ENCODE results near the gene KY.

GRCh38 chr3:134699721-134700120 is 48.9 kb upstream of the KY start:
- TF ChIP-seq CTCF (IDR thresholded peaks at IDR 0.05) (no peak), POLR2A (IDR thresholded peaks at IDR 0.05) (no peak)
